Testis (tissue), 3 donors: ENCODE measurements around the gene PODXL2. TPM values are rescaled to one million over a fixed set of nuclear protein-coding genes. Genes with fewer than 3 reads are reported as not detected.
"Not testable (repeated sequence)": the region's sequence is repeated elsewhere in the genome, so short reads cannot be mapped to it uniquely, and the experiment has no call there.

ENCODE experiments used
- DNase-seq: peaks from one replicate; pipeline ENCODE4 v3.0.0-alpha.2; 2019
- H3K27ac ChIP-seq, 2 donors: fragments of 200-600 bp; sonication (generic); one replicate each; pipeline ENCODE4 v1.5.1; 2019
- H3K27me3 ChIP-seq: fragments of 200-600 bp; sonication (generic); one replicate; pipeline ENCODE4 v1.5.1; 2019
- H3K36me3 ChIP-seq: fragments of 200-600 bp; sonication (generic); one replicate; pipeline ENCODE4 v1.5.1; 2017; ENCODE audit warnings: low read depth; ENCODE audit errors: missing control alignments
- H3K4me1 ChIP-seq: fragments of 200-600 bp; sonication (generic); one replicate; pipeline ENCODE4 v1.5.1; 2019
- H3K4me3 ChIP-seq, 2 donors: fragments of 200-600 bp; sonication (generic); one replicate each; pipeline ENCODE4 v1.5.1; 2017 to 2019
- H3K9me3 ChIP-seq: fragments of 200-600 bp; sonication (generic); one replicate; pipeline ENCODE4 v1.5.1; 2017
- POLR2A ChIP-seq: fragments of 450-650 bp; IDR thresholded peaks from one replicate; pipeline ENCODE4 v1.6.1; 2017; ENCODE audit warnings: antibody characterized with exemption, mild to moderate bottlenecking, moderate library complexity
- WGBS, 2 donors: methylation state at CpG; one replicate each; pipeline ENCODE4 v1.1.5; 2018; 5-methylcytosine and 5-hydroxymethylcytosine counted together
- intact Hi-C: fragments of 100-400 bp; cut with DNase I; formaldehyde crosslinking; loops from one replicate; pipeline ENCODE4 v1.15.1; 2023; ENCODE audit warnings: low total_unique reads
- polyA plus RNA-seq: library from polyadenylated mRNA; stranded (reverse); fragments of 350-450 nt; fragmentation: Illumina TruSeq; extraction: RNeasy Lipid Tissue Mini Kit (QIAGEN cat#74804); gene quantifications from one replicate; pipeline ENCODE4 v1.2.3, GENCODE V29; 2014; ENCODE audit warnings: low read depth, low replicate concordance; ENCODE audit not compliant: insufficient read depth
- total RNA-seq, 2 donors: library from RNA; depleted of rRNA; stranded (reverse); fragments of >200 nt; gene quantifications; one replicate each; pipeline ENCODE4 v1.2.3, GENCODE V29; 2016
- TF ChIP-seq, protein P1 (sequence below), 3 experiments: fragments of 450-650 bp in 2 of 3; fragments of 200-600 bp in 1 of 3; sonication (generic) in 1 of 3; IDR thresholded peaks; one replicate each; pipeline ENCODE4 v1.5.1; 2016 to 2019; ENCODE audit warnings: antibody characterized with exemption in 3 of 3, mild to moderate bottlenecking in 2 of 3, moderate library complexity in 1 of 3

Gene PODXL2
- total and polyA plus RNA-seq, 3 donors from 2014 or later = 51.3 to 88.8 (median 71.9) TPM

DNA sequence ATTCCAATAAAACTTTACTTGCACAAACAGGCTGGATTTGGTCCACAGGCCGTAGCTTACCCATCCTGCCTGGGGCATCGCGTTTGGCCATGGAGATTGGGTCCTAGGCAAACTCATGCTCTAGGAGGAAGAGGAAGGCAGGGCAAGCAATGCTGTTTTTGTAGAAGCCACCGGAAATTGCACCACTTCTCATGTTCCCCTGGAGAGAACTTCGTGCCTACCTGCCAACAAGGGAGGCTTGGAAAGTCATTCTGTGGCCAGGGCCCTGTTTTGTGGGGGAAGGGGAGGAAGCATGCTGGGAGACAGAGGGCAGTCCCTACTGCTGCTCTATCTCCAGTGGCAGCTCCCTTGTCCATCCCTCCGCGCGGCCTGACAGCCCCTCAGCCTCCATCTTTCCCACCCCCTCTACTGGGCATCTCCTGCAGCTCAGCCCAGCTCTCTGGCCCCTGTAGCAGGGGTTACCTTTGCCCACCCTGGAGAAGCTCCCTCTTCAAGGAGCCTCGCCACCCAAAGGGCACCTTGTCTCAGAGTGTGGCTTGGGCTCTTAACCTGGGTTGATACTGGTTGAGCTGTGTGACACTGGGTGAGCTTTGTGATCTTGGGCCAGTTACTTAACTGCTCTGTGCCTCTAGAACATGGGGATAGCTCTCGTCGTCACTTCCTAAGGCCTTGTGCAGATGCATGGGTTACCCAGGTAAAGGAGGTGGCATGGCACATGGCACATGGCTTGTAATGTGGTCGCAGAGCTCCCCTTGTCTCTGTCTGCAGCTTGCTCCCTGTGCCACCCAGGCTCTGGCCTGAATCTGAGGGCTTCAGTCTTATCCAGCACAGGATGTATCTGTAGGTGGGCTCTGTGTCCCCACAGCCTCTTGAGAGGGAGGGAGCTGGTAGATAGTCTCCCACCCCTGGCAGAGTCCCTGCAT lies 49.9 kb downstream of the PODXL2 start:
- H3K4me1 ChIP-seq = peaks cover 3% of the 10 kb centered on the region
- no peaks in the 10 kb centered on the region for H3K36me3 ChIP-seq
- H3K27me3 ChIP-seq = no peaks in the 10 kb centered on the region
- no peak overlapping the region for H3K4me3 ChIP-seq
- DNase-seq = no peak
- TF ChIP-seq, protein P1, sequence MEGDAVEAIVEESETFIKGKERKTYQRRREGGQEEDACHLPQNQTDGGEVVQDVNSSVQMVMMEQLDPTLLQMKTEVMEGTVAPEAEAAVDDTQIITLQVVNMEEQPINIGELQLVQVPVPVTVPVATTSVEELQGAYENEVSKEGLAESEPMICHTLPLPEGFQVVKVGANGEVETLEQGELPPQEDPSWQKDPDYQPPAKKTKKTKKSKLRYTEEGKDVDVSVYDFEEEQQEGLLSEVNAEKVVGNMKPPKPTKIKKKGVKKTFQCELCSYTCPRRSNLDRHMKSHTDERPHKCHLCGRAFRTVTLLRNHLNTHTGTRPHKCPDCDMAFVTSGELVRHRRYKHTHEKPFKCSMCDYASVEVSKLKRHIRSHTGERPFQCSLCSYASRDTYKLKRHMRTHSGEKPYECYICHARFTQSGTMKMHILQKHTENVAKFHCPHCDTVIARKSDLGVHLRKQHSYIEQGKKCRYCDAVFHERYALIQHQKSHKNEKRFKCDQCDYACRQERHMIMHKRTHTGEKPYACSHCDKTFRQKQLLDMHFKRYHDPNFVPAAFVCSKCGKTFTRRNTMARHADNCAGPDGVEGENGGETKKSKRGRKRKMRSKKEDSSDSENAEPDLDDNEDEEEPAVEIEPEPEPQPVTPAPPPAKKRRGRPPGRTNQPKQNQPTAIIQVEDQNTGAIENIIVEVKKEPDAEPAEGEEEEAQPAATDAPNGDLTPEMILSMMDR (IDR thresholded peaks at IDR 0.05) = no peak
- TF ChIP-seq POLR2A = no peak
- 85 to 88% methylated on average over 11 to 12 of the region's 12 CpGs for WGBS, 2 donors
- intact Hi-C loops = no loop called here
- H3K9me3 ChIP-seq = no peaks in the 10 kb centered on the region
- H3K27ac ChIP-seq = no peak overlapping the region

DNA sequence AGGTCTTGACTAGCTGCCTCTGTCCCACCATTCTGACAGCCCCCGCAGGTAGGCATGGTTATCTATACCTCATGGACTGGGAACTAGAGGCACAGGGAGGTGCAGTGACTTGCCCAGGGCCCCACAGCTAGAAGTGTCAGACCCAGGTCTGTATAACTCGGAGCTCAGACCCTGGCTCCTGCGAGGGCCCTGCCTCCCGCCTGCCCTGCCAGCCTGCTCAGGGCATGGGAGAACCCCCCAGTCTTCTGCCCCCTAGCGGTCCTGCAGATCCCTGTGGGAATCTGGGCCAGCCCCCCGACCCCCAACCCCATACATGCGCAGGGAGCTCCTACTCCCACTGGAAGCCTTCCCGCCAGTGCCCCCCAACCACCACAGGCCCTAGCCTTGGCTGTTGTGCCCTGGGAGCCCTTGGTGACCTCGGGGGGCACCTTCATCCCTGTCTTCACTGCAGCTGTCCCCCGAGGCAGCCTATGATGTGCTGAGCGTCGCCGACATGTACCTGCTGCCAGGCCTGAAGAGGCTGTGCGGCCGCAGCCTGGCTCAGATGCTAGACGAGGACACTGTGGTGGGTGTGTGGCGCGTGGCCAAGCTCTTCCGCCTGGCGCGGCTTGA lies 50.7 kb downstream of the PODXL2 start:
- 85% methylated on average over 11 to 21 of the region's 21 CpGs for WGBS, 2 donors
- Histone ChIP-seq H3K27ac (no peak overlapping the region), H3K4me1 (no peaks in the 10 kb centered on the region), H3K36me3 (no peaks in the 10 kb centered on the region), H3K27me3 (no peaks in the 10 kb centered on the region), H3K4me3 (no peak overlapping the region), H3K9me3 (no peaks in the 10 kb centered on the region)
- peak; percentile 12 for DNase-seq
- TF ChIP-seq POLR2A = no peak
- TF ChIP-seq, protein P1 (IDR thresholded peaks at IDR 0.05) = no peak
- intact Hi-C loops = no loop called here

DNA sequence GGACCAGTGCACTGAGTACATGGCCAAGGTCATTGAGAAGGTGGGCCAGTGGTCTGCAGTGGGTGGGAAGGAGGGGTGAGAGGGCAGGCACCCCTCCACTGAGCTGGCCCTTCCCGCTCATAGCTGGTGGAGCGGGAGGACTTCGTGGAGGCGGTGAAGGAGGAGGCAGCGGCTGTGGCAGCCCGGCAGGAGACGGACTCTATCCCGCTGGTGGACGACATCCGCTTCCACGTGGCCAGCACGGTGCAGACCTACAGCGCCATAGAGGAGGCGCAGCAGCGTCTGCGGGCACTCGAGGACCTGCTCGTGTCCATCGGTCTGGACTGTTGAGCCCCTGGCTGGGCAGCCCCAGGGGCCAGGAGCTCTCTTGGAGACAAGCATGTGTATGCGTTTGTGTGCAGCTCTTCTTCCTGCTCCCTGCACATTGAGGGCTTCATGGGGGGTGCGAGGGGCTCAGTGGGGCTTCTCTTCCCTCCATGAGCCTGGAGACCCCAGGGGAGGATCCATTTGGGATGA lies 51.2 kb downstream of the PODXL2 start:
- peak; percentile 6 for DNase-seq
- H3K27ac ChIP-seq = no peak overlapping the region
- WGBS, 2 donors = 93 to 98% methylated on average over 14 to 21 of the region's 21 CpGs
- no peaks in the 10 kb centered on the region for H3K27me3 ChIP-seq
- intact Hi-C loops = no loop called here
- TF ChIP-seq, protein P1 (IDR thresholded peaks at IDR 0.05) = no peak
- TF ChIP-seq POLR2A = no peak
- H3K9me3 ChIP-seq = no peaks in the 10 kb centered on the region
- H3K4me3 ChIP-seq = no peak overlapping the region
- no peaks in the 10 kb centered on the region for H3K4me1 ChIP-seq
- H3K36me3 ChIP-seq = no peaks in the 10 kb centered on the region

DNA sequence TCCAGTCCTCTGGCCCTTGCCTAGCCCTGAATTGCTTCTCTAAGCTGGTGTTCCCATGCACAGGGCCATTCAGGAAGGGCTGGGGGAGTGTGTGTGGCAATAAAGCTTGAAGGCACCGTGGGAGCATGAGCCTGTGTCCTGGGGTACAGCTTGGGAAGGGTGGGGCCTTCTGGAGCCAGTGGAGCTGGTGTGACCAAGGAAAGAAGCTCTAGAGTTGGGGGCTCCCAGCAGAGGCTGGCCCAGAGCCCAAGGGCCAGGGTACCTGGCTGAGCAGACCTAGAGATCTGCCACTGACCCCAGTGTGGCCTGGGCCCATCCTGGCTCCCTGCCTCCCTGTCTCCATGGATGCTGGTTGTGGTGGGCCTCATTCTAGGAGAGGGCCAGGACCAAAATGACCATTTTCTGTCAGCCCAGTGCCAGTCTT lies 51.8 kb downstream of the PODXL2 start:
- TF ChIP-seq, protein P1 (IDR thresholded peaks at IDR 0.05) = no peak
- no peak for TF ChIP-seq POLR2A
- Histone ChIP-seq H3K4me3 (no peak overlapping the region), H3K36me3 (no peaks in the 10 kb centered on the region), H3K4me1 (no peaks in the 10 kb centered on the region), H3K27ac (no peak overlapping the region), H3K27me3 (no peaks in the 10 kb centered on the region), H3K9me3 (no peaks in the 10 kb centered on the region)
- peak; percentile 8 for DNase-seq
- intact Hi-C loops = no loop called here
- 91 to 100% methylated on average over 1 of the region's 1 CpG for WGBS, 2 donors

DNA sequence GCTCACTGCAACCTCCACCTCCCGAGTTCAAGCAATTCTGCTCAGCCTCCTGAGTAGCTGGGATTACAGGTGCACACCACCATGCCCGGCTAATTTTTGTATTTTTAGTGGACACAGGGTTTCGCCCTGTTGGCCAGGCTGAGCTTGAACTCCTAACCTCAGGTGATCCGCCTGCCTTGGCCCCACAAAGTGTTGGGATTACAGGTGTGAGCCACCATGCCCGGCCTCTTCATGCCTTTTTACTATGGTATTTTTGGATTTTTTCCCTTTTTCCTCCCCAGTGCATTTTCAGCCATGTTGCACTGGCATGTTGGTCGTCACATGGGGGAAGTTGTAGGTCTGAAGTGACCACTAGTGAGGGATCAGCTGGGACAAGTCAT lies 53.2 kb downstream of the PODXL2 start:
- H3K9me3 ChIP-seq, H3K4me1 ChIP-seq, H3K36me3 ChIP-seq, intact Hi-C loops, H3K27me3 ChIP-seq, H3K27ac ChIP-seq, H3K4me3 ChIP-seq, DNase-seq: not testable (repeated sequence)
- WGBS, 2 donors = 98 to 100% methylated on average over 6 of the region's 6 CpGs
